ENCODE results near the gene PRELID2. TPM values are rescaled to one million over a fixed set of nuclear protein-coding genes. Genes with fewer than 3 reads are reported as not detected.

PRELID2 gene
- total RNA-seq, 1 experiment from 2014 or later: not detected

Other genes with a start within 250 kb of the PRELID2 start
- not detected in 2 replicates for gene GRXCR2, start 37.7 kb upstream of the PRELID2 start, total RNA-seq (2014; rRNA removed; shearing (Covaris generic); ENCODE audit: low replicate concordance)
- not detected in 2 replicates for gene SH3RF2, start 101.2 kb upstream of the PRELID2 start, total RNA-seq (2014; rRNA removed; shearing (Covaris generic); ENCODE audit: low replicate concordance)

All from Karpas-422 (cell line).